ENCODE data around the gene TRIM26. TPM values are rescaled to one million over a fixed set of nuclear protein-coding genes. Genes with fewer than 3 reads are reported as not detected.

TRIM26 gene
- total RNA-seq, 1 donor = 29.3 TPM

GRCh38 chr6:30164714-30165113 is 48.5 kb downstream of the TRIM26 start:
- H3K79me2 ChIP-seq (ENCODE audit: insufficient read depth, low read length) = no peaks in the 10 kb centered on the region
- H3K27me3 ChIP-seq (ENCODE audit: insufficient read depth, low read length) = peaks cover 37% of the 10 kb centered on the region
- H3K27ac ChIP-seq (ENCODE audit: low read depth, low read length) = no peak overlapping the region
- H3K4me2 ChIP-seq (ENCODE audit: insufficient read depth, low read length) = no peak overlapping the region
- H3K9me3 ChIP-seq (ENCODE audit: low read depth, low read length) = no peaks in the 10 kb centered on the region
- H3K4me3 ChIP-seq (ENCODE audit: insufficient read depth, low read length) = no peak overlapping the region
- H4K20me1 ChIP-seq (ENCODE audit: insufficient read depth, low read length) = no peaks in the 10 kb centered on the region
- DNase-seq (ENCODE audit: insufficient read length, low spot score, missing footprints) = no peak
- no peak overlapping the region for H2AFZ ChIP-seq (ENCODE audit: low read length)
- no peak for TF ChIP-seq CTCF (IDR thresholded peaks at IDR 0.05; ENCODE audit: extremely low read depth, low read depth, low read length)
- no peaks in the 10 kb centered on the region for H3K36me3 ChIP-seq (ENCODE audit: insufficient read depth, low read length)
- no peaks in the 10 kb centered on the region for H3K4me1 ChIP-seq (ENCODE audit: insufficient read depth, low read length)

- Histone ChIP-seq H3K36me3 (ENCODE audit: insufficient read depth, low read length) (no peaks in the 10 kb centered on the region), H2AFZ (ENCODE audit: low read length) (no peak overlapping the region), H3K9me3 (ENCODE audit: low read depth, low read length) (no peaks in the 10 kb centered on the region), H3K79me2 (ENCODE audit: insufficient read depth, low read length) (no peaks in the 10 kb centered on the region), H3K27ac (ENCODE audit: low read depth, low read length) (no peak overlapping the region), H3K4me2 (ENCODE audit: insufficient read depth, low read length) (no peak overlapping the region), H3K4me1 (ENCODE audit: insufficient read depth, low read length) (no peaks in the 10 kb centered on the region), H3K27me3 (ENCODE audit: insufficient read depth, low read length) (peaks cover 31% of the 10 kb centered on the region), H3K4me3 (ENCODE audit: insufficient read depth, low read length) (no peak overlapping the region), H4K20me1 (ENCODE audit: insufficient read depth, low read length) (no peaks in the 10 kb centered on the region)
- no peak for TF ChIP-seq CTCF (IDR thresholded peaks at IDR 0.05; ENCODE audit: extremely low read depth, low read depth, low read length)
- no peak for DNase-seq (ENCODE audit: insufficient read length, low spot score, missing footprints)
These were observed 49.1 kb downstream of the TRIM26 start for GRCh38 chr6:30163918-30164654.

- no peak within 1 kb of the TSS for H3K27ac ChIP-seq (ENCODE audit: low read depth, low read length)
- no peaks in the 10 kb centered on the region for H3K4me1 ChIP-seq (ENCODE audit: insufficient read depth, low read length)
- H2AFZ ChIP-seq (ENCODE audit: low read length) = no peak within 1 kb of the TSS
- peaks cover 23% of the 10 kb centered on the region for H3K27me3 ChIP-seq (ENCODE audit: insufficient read depth, low read length)
- H3K79me2 ChIP-seq (ENCODE audit: insufficient read depth, low read length) = no peaks in the 10 kb centered on the region
- H3K4me3 ChIP-seq (ENCODE audit: insufficient read depth, low read length) = no peak within 1 kb of the TSS
- no peak for DNase-seq (ENCODE audit: insufficient read length, low spot score, missing footprints)
- TF ChIP-seq CTCF (IDR thresholded peaks at IDR 0.05; ENCODE audit: extremely low read depth, low read depth, low read length) = no peak
- H3K4me2 ChIP-seq (ENCODE audit: insufficient read depth, low read length) = no peak within 1 kb of the TSS
- no peaks in the 10 kb centered on the region for H3K36me3 ChIP-seq (ENCODE audit: insufficient read depth, low read length)
- no peaks in the 10 kb centered on the region for H4K20me1 ChIP-seq (ENCODE audit: insufficient read depth, low read length)
- H3K9me3 ChIP-seq (ENCODE audit: low read depth, low read length) = no peaks in the 10 kb centered on the region
These were observed 49.9 kb downstream of the TRIM26 start, which contains the start of gene TRIM15 for GRCh38 chr6:30163090-30163917. Gene TRIM15 (plus strand): TSS chr6:30163546. CDS start chr6:30163685, 139 bp downstream.

All from osteoblast (primary cell).